Activated T-cell treated with anti-CD3 and anti-CD28 coated beads for 24 hours (primary cell): Measurements from ENCODE around the gene AK2.
A peak's percentile ranks its signal among the peaks of the same experiment; 100 is the strongest.
"Not testable (repeated sequence)": the region's sequence is repeated elsewhere in the genome, so short reads cannot be mapped to it uniquely, and the experiment has no call there.

ENCODE experiments used
- DNase-seq: peaks from one replicate; pipeline ENCODE4 v3.0.0-alpha.2; 2020; ENCODE audit warnings: low read depth

AK2 gene

GRCh38 chr1:33050221-33051076 is 13.8 kb upstream of the AK2 start:
- no peak for DNase-seq

DNA sequence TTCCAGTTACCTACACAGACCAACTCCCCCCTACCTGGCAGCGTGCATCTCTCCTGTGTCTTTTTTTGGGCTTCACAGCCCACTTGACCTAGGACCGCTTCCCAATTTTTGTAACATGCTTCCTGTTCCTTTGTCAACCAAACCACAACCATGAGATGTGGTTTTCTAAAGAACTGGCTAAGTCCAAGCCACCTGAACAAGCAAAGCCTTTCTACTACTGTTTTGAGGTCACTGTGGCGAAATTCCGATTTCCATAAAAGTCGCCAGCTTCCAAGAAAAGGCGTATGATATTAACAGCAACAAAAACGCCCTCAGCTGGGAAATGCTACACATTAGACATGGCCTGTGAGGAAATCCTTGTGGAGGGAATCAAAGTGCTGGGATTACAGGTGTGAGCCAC is 12.7 kb upstream of the AK2 start:
- no peak for DNase-seq

GRCh38 chr1:33048426-33048825 is 11.7 kb upstream of the AK2 start:
- no peak for DNase-seq

DNA sequence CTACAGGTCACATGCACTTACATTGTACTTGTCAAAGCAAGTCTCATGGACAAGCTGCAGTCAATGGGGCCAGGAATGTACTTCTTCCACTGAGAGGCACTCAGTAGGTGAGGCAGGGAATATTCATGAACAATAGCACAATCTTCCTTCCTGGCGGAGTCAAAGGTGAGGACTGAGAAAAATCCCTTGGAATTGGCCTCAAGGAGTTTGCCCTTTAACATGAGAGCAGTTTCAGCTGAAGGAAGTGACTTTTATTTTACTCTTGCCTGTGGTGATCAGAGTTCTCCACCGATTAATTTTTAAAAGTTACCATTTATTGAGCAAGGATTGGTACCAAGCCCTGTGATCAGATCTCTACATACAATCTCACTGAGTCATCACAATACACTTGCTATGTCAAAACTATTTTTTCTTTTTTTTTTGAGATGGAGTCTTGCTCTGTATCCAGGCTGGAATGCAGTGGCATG is 11.2 kb upstream of the AK2 start:
- no peak for DNase-seq

- no peak for DNase-seq
Measured at GRCh38 chr1:33047290-33047689, 10.6 kb upstream of the AK2 start.

DNA sequence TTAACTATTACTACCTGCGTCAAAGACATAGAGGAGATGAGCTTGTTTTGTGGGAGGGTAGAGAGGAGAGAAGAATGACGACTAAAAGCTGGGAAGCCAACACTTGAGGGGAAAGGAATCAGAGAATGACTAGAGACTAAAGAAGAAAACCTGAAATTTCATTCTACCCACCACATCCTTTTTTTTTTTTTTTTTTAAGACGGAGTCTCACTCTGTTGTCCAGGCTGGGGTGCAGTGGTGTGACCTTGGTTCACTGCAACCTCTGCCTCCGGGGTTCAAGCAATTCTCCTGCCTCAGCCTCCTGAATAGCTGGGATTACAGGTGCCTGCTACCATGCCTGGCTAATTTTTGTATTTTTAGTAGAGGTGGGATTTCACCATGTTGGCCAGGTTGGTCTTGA is 9.6 kb upstream of the AK2 start:
- not testable (repeated sequence) for DNase-seq

GRCh38 chr1:33045814-33046213 is 9.1 kb upstream of the AK2 start:
- no peak for DNase-seq

- DNase-seq, result no peak
Measured at GRCh38 chr1:33045246-33045645, 8.6 kb upstream of the AK2 start.

- DNase-seq, result no peak
Measured at GRCh38 chr1:33043267-33044092, 6.8 kb upstream of the AK2 start.

GRCh38 chr1:33042831-33043230 is 6.1 kb upstream of the AK2 start:
- DNase-seq, result no peak

GRCh38 chr1:33041026-33041425 is 4.3 kb upstream of the AK2 start:
- no peak for DNase-seq

- no peak for DNase-seq
Measured at GRCh38 chr1:33039840-33040239, 3.2 kb upstream of the AK2 start.

- no peak for DNase-seq
Measured at GRCh38 chr1:33036051-33036525, 595 bp downstream of the AK2 start.

DNA sequence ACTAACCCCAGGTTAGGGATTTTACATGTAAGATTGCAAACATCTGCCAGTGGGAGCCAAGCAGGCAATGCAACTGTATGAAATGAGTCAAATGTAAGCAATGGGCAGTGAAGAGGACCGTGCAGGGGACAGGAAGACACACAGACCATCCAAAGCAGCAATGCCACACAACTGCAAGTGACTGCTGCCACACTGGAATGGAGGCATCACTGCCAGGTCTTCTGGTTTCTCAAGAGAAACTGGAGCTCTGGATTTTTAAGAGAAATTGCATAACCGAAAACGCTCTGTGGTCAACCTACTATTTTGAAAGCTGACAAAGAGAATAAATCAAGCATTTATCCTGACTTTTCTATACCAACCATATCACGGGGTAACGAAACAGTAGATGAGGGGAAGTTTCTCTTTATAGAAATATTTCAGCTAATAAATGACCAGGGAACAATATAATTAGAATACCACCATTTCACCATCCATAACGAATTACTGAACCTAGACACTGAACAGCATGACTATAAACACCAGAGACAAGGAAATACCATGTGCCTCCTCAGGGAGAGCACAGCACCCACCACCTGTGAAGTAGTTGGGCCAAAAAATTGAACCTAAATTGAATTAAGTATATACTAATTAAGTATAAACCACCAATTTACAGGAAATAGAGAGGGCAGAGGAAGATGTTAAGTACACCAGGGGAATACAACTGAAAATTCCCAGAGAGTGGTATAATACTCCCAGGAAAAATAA is 4.4 kb downstream of the AK2 start:
- DNase-seq, result no peak

GRCh38 chr1:33031506-33031905 is 5.2 kb downstream of the AK2 start:
- no peak for DNase-seq

- no peak for DNase-seq
Measured at GRCh38 chr1:33030575-33030974, 6.1 kb downstream of the AK2 start.

- DNase-seq, result no peak
Measured at GRCh38 chr1:33029921-33030320, 6.8 kb downstream of the AK2 start.

GRCh38 chr1:33029209-33029608 is 7.5 kb downstream of the AK2 start:
- DNase-seq, result no peak

- no peak for DNase-seq
Measured at GRCh38 chr1:33025761-33026160, 10.9 kb downstream of the AK2 start.

DNA sequence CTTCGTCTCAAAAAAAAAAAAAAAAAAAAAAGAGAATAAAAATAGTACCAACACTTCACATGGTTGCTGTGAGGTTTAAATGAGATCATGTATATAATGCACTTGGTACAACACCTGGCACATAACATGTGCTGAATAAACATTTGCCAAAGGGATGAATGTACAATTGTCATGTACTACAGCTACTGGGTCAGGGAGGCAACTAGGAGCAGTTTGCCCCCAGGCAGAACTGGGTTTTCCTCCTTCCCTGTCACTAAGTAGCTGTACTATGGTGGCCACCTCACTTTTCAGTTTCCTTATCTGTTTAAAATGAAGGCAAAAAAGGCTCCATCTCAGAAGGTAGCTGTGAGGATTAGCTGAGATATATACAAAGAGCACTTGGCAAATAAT is 11.5 kb downstream of the AK2 start:
- DNase-seq, result no peak

GRCh38 chr1:33024430-33025179 is 12.1 kb downstream of the AK2 start:
- peak; percentile 74 for DNase-seq
